Measurements from ENCODE around the gene DAPK1.

DNA sequence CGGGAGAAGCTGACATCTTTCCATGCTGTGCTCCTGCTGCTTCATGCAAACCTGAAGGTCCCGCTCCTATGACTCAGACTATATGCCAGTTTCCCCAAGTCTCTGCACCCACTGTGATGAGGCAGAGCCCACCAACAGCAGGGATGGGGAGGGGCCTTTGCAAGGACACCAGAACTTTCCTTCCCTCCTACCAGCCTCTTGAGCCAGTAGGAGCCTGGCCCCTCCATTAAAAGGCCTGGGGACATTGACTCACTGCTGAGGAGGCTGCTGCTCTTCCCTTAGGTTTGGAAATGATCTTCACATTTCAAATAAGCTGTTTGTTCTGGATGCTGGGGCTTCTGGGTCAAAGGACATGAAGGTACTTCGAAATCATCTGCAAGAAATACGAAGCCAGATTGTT lies 202.2 kb downstream of the DAPK1 start:
- no peak for TF ChIP-seq CTCF (IDR thresholded peaks at IDR 0.05)
- TF ChIP-seq EZH2phosphoT487 (IDR thresholded peaks at IDR 0.05): no peak

All from neural progenitor cell (in vitro differentiated cells).